K562 (cell line): ENCODE results near the gene ATP6V1F. TPM values are rescaled to one million over a fixed set of nuclear protein-coding genes. Genes with fewer than 3 reads are reported as not detected.
A peak's percentile ranks its signal among the peaks of the same experiment; 100 is the strongest.

ENCODE experiments used
- ATAC-seq: fragments of 200-7000 bp; cut with Tn5 transposase; 3 replicates; pipeline ENCODE4 v1.9.1; 2020; ENCODE audit warnings: moderate library complexity
- BruUV-seq: library from RNA; stranded (reverse); fragments of 400-500 nt; replicated peaks from 2 replicates; lab custom pipeline; 2021; lab: Mats Ljungman, UMichigan
- CTCF ChIA-PET: fragments of 300-600 bp; formaldehyde crosslinking; extraction: SDS; loops from one replicate; lab custom pipeline; 2021; ENCODE audit warnings: low intra/inter-chr PET ratio; lab: Yijun Ruan, JAX
- POLR2A ChIA-PET: fragments of 300-600, 350-650 bp; sonication (Branson Sonifier 250); formaldehyde crosslinking; extraction: SDS; loops from one replicate; lab custom pipeline; 2021; ENCODE audit warnings: antibody characterized with exemption, inconsistent platforms; lab: Yijun Ruan, JAX
- DNase-seq, 4 experiments: peaks; one replicate each; pipeline versions ENCODE4 v3.0.0 to v3.0.0-alpha.2; 2011 to 2018; ENCODE audit warnings: low spot score in 3 of 4, mixed read lengths in 3 of 4; ENCODE audit errors: extremely low read depth in 1 of 4
- FAIRE-seq: peaks from 2 replicates; lab custom pipeline; 2011; peaks lifted over from hg19 to GRCh38; lab: Jason Lieb, UNC
- H2AFZ ChIP-seq: 2 replicates; pipeline ENCODE4 v1.6.0; 2011; ENCODE audit warnings: low read depth, low read length, control low read depth, inconsistent platforms
- H3K27ac ChIP-seq: fragments of 200-600 bp; 3 replicates; pipeline ENCODE4 v1.8.0; 2011; ENCODE audit warnings: low read depth, mild to moderate bottlenecking, control low read depth, inconsistent platforms, low read length, moderate library complexity, mixed read lengths; ENCODE audit errors: extremely low read depth
- H3K27me3 ChIP-seq, 2 experiments: fragments of 300-600 bp in 1 of 2; 2 replicates in 1 of 2; 3 replicates in 1 of 2; pipeline versions ENCODE4 v1.6.0 to v1.8.0; 2011; ENCODE audit warnings: inconsistent platforms in 2 of 2, low read length in 2 of 2, mild to moderate bottlenecking in 1 of 2, mixed read lengths in 1 of 2, moderate library complexity in 1 of 2; ENCODE audit not compliant: control insufficient read depth in 2 of 2, insufficient read depth in 2 of 2
- H3K36me3 ChIP-seq: fragments of 300-600 bp; 3 replicates; pipeline ENCODE4 v1.8.0; 2011; ENCODE audit warnings: mild to moderate bottlenecking, low read length, inconsistent platforms; ENCODE audit not compliant: control insufficient read depth, insufficient read depth
- H3K4me1 ChIP-seq, 2 experiments: fragments of 200-600 bp in 1 of 2; replicated peaks in 1 of 2; 2 replicates in 1 of 2; 3 replicates in 1 of 2; pipeline versions ENCODE4 v1.5.1 to v1.8.0; 2011; ENCODE audit warnings: inconsistent platforms in 2 of 2, low read length in 2 of 2, mild to moderate bottlenecking in 1 of 2, mixed read lengths in 1 of 2, moderate library complexity in 1 of 2; ENCODE audit not compliant: control insufficient read depth in 2 of 2, insufficient read depth in 2 of 2
- H3K4me2 ChIP-seq: 2 replicates; pipeline ENCODE4 v1.6.1; 2011; ENCODE audit warnings: low read length, control low read depth, inconsistent platforms, mixed read lengths; ENCODE audit not compliant: insufficient read depth
- H3K4me3 ChIP-seq: fragments of 200-600 bp; sonication (generic), shearing (Covaris generic); 2 replicates; pipeline ENCODE4 v1.5.1; 2016; ENCODE audit warnings: control low read depth, inconsistent platforms
- H3K79me2 ChIP-seq: fragments of 200-600 bp; 3 replicates; pipeline ENCODE4 v1.8.0; 2011; ENCODE audit warnings: low read length, inconsistent platforms; ENCODE audit not compliant: control insufficient read depth, insufficient read depth
- H3K9ac ChIP-seq, 2 experiments: 2 replicates each; pipeline versions ENCODE4 v1.6.0 to v1.6.1; 2011; ENCODE audit warnings: low read depth in 2 of 2, low read length in 2 of 2, control low read depth in 1 of 2, inconsistent platforms in 1 of 2, mild to moderate bottlenecking in 1 of 2, mixed read lengths in 1 of 2; ENCODE audit not compliant: insufficient read depth in 1 of 2
- H3K9me1 ChIP-seq: one replicate; pipeline ENCODE4 v1.6.0; 2011; ENCODE audit warnings: inconsistent platforms, mild to moderate bottlenecking, low read length, moderate library complexity; ENCODE audit not compliant: control insufficient read depth, insufficient read depth
- H3K9me3 ChIP-seq: replicated peaks from 2 replicates; pipeline ENCODE4 v1.5.1; 2011; ENCODE audit warnings: low read depth, low read length, inconsistent platforms; ENCODE audit not compliant: control insufficient read depth, insufficient read depth
- H4K20me1 ChIP-seq: replicated peaks from 2 replicates; pipeline ENCODE4 v1.6.1; 2011; ENCODE audit warnings: low read length, inconsistent platforms, mixed read lengths; ENCODE audit not compliant: control insufficient read depth, insufficient read depth
- MYNN ChIP-seq, 2 experiments: sonication (generic); formaldehyde crosslinking in 1 of 2; IDR thresholded peaks; 2 replicates each; pipeline versions ENCODE4 v1.5.0 to v1.6.1; 2016 to 2020; ENCODE audit warnings: antibody characterized with exemption in 1 of 2, missing genetic modification reagents in 1 of 2
- OTX1 ChIP-seq: fragments of 450-650 bp; formaldehyde crosslinking; IDR thresholded peaks from 2 replicates; pipeline ENCODE4 v1.4.0; 2022; ENCODE audit warnings: mild to moderate bottlenecking
- TRIM24 ChIP-seq, 2 experiments: fragments of 450-650 bp; IDR thresholded peaks; 2 replicates each; pipeline ENCODE4 v1.6.1; 2016
- ZNF212 ChIP-seq: fragments of 450-650 bp; formaldehyde crosslinking; IDR thresholded peaks from 2 replicates; pipeline ENCODE4 v1.4.0; 2020; ENCODE audit warnings: mild to moderate bottlenecking
- ZNF511 ChIP-seq: sonication (generic); formaldehyde crosslinking; IDR thresholded peaks from 2 replicates; pipeline ENCODE4 v1.8.0; 2022; ENCODE audit warnings: mild to moderate bottlenecking, missing genetic modification reagents
- WGBS: fragments of 100-300 bp; shearing (Covaris generic); methylation state at CpG from one replicate; pipeline ENCODE4 v1.1.6; 2016; ENCODE audit warnings: low coverage, mixed read lengths; ENCODE audit not compliant: insufficient coverage; ENCODE audit errors: missing lambda C conversion rate; 5-methylcytosine and 5-hydroxymethylcytosine counted together
- in situ Hi-C: fragments of 300-500 bp; cut with MboI; formaldehyde crosslinking; loops from 4 replicates; pipeline ENCODE4 v1.15.0; 2018; ENCODE audit warnings: inconsistent platforms, mixed read lengths
- intact Hi-C: fragments of 100-400 bp; cut with micrococcal nuclease; formaldehyde crosslinking; loops from 2 replicates; pipeline ENCODE4 v1.14.2; 2022
- polyA plus RNA-seq, 8 experiments: library from polyadenylated mRNA; depleted of rRNA in 4 of 8; stranded (reverse) in 5 of 8; unstranded in 3 of 8; fragments of >200 nt; fragmentation: Nextera tagmentation in 2 of 8; fragmentation: Illumina TruSeq in 1 of 8; extraction: Ambion mirVana in 2 of 8; extraction: Trizol in 1 of 8; gene quantifications; 2 replicates each; pipeline versions ENCODE4 v1.2.1 to v1.2.3, GENCODE V29; 2011 to 2014; ENCODE audit warnings: inconsistent platforms in 1 of 8, missing spikeins in 1 of 8
- total RNA-seq, 7 experiments: library from RNA; depleted of rRNA in 6 of 7; stranded (reverse); fragments of >200 nt in 6 of 7; fragmentation: Illumina TruSeq in 2 of 7; extraction: Trizol in 2 of 7; gene quantifications; 2 replicates each; pipeline versions ENCODE4 v1.2.1 to v1.2.3, GENCODE V29; 2011 to 2021; ENCODE audit warnings: low replicate concordance in 1 of 7
- TF ChIP-seq, protein P1 (sequence below): sonication (generic); formaldehyde crosslinking; IDR thresholded peaks from 2 replicates; pipeline ENCODE4 v1.8.0; 2023; ENCODE audit warnings: missing genetic modification reagents, mild to moderate bottlenecking, borderline replicate concordance
- TF ChIP-seq, protein P2 (sequence below): fragments of 450-650 bp; formaldehyde crosslinking; IDR thresholded peaks from 2 replicates; pipeline ENCODE4 v1.4.0; 2022; ENCODE audit warnings: missing genetic modification characterization

ATP6V1F gene
- total and polyA plus RNA-seq, 9 of the 15 experiments (the other 6 are each of a cell fraction or from before 2014, with no cell fraction given), result 206 to 1,123 (median 542) TPM

DNA sequence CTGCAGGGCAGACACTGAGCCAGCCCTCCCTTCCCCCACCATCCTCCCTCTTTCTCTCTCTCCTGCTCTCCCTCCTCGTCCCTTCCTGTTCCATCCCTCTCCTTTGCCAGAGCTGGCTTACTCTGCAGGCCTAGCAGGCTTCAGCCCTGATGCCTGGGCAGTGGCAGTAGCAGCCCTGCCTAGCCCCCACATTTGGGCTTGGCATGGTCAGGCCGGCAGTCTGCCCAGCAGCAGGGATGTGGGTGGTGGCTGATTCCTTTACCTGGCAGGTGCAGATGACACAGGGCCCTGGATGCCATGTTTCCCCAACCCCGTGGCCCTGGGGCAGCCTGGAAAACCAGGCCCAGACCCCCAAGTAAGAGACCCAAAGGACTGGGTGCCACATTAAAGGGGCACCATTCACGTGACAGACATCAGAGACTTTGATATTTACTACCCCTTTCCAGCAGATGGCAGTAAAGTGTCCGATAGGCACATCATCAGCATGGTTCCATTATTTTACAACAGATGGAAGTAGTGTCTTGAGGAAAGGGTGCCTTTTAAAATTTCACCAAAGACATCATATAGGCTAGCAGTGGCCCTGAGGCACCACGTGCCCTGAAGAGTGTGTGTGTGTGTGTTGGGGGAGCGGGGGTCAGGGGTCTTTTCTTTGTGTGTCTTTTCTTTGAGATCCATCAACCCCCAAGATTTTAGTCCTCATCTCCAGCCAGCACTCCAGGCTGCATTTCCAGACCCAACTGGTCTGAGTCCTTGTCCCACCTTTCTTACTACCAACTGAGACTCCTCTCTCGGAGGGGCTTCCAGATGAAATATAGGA lies 41.9 kb downstream of the ATP6V1F start (continued):
- TF ChIP-seq, protein P1, sequence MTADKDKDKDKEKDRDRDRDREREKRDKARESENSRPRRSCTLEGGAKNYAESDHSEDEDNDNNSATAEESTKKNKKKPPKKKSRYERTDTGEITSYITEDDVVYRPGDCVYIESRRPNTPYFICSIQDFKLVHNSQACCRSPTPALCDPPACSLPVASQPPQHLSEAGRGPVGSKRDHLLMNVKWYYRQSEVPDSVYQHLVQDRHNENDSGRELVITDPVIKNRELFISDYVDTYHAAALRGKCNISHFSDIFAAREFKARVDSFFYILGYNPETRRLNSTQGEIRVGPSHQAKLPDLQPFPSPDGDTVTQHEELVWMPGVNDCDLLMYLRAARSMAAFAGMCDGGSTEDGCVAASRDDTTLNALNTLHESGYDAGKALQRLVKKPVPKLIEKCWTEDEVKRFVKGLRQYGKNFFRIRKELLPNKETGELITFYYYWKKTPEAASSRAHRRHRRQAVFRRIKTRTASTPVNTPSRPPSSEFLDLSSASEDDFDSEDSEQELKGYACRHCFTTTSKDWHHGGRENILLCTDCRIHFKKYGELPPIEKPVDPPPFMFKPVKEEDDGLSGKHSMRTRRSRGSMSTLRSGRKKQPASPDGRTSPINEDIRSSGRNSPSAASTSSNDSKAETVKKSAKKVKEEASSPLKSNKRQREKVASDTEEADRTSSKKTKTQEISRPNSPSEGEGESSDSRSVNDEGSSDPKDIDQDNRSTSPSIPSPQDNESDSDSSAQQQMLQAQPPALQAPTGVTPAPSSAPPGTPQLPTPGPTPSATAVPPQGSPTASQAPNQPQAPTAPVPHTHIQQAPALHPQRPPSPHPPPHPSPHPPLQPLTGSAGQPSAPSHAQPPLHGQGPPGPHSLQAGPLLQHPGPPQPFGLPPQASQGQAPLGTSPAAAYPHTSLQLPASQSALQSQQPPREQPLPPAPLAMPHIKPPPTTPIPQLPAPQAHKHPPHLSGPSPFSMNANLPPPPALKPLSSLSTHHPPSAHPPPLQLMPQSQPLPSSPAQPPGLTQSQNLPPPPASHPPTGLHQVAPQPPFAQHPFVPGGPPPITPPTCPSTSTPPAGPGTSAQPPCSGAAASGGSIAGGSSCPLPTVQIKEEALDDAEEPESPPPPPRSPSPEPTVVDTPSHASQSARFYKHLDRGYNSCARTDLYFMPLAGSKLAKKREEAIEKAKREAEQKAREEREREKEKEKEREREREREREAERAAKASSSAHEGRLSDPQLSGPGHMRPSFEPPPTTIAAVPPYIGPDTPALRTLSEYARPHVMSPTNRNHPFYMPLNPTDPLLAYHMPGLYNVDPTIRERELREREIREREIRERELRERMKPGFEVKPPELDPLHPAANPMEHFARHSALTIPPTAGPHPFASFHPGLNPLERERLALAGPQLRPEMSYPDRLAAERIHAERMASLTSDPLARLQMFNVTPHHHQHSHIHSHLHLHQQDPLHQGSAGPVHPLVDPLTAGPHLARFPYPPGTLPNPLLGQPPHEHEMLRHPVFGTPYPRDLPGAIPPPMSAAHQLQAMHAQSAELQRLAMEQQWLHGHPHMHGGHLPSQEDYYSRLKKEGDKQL, result no peak

DNA sequence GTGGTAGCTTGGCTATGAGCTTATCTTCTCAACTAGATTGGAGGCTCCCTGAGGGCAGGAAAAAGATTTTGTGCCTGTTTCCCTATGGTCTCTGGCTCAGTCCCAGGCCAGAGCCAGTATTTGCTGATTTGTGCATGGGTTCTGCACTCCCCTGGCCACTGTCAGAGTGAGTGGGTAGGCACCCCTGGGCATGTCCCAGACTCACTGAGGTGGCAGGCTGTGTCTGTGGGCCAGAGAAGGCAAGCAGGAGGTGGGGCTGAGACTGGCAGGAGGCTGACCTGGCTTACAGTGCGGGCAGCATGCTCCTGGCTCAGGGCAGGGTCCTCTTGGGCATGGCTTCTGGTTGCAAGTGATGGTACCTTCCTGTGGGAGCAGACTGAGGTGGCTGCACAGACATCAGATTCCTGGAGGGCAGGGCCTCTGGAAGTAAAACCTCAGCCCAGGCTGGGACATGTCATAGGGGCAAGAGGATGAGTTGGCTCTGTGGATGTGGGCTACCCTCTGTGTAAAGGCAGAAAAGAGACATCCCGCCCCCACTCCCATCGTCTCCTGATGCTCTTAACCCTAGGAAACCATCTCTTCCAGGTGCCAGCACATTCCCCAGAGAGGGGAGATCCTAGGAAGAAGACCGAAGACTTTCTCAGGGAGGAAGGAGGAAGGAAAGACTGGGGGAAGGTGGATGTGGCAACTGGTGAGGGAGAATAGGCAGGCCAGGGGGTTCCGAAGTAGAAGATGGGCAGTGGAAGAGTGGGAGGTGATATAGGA lies 43.5 kb downstream of the ATP6V1F start:
- H3K27ac ChIP-seq, result no peak overlapping the region
- peaks cover 25 to 48% of the 10 kb centered on the region in 2 experiments for H3K27me3 ChIP-seq
- in situ Hi-C loops (no loop called here), intact Hi-C loops (no loop called here)
- peaks cover 13 to 42% of the 10 kb centered on the region in 2 experiments for H3K4me1 ChIP-seq
- no peak overlapping the region for H2AFZ ChIP-seq
- no peaks in the 10 kb centered on the region; the same call in 1 of the 2 replicates for H3K9me3 ChIP-seq
- DNase-seq, result no peak
- no peaks in the 10 kb centered on the region for H4K20me1 ChIP-seq
- POLR2A ChIA-PET, result no interaction called here
- CTCF ChIA-PET, result interaction anchor here (0.7 kb wide), 1 partner anchor 462 kb away, joined by 6 read pairs; no protein-coding TSS in a partner anchor
- 16% methylated on average over 5 of the region's 5 CpGs for WGBS
- no peak for ATAC-seq
- no peak overlapping the region for H3K9ac ChIP-seq
- BruUV-seq, result no TSS peak
- no peak overlapping the region for H3K4me3 ChIP-seq
- H3K4me2 ChIP-seq, result no peak overlapping the region
- no peaks in the 10 kb centered on the region for H3K36me3 ChIP-seq
- H3K9me1 ChIP-seq, result no peaks in the 10 kb centered on the region
- FAIRE-seq, result no peak
- H3K79me2 ChIP-seq, result no peaks in the 10 kb centered on the region
- TF ChIP-seq, protein P2, sequence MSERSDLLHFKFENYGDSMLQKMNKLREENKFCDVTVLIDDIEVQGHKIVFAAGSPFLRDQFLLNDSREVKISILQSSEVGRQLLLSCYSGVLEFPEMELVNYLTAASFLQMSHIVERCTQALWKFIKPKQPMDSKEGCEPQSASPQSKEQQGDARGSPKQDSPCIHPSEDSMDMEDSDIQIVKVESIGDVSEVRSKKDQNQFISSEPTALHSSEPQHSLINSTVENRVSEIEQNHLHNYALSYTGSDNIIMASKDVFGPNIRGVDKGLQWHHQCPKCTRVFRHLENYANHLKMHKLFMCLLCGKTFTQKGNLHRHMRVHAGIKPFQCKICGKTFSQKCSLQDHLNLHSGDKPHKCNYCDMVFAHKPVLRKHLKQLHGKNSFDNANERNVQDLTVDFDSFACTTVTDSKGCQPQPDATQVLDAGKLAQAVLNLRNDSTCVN, result peak; percentile 74
- TF ChIP-seq OTX1 (CRISPR knock-in tag), result 0 out of 2 replicates have a peak, but pooled peaks have one; percentile 34
- TF ChIP-seq ZNF212 (CRISPR knock-in tag), result no peak
- TF ChIP-seq TRIM24 (IDR thresholded peaks at IDR 0.05), result peak in 1 of 2 experiments; percentile 50; a peak in 2 of 4 replicates
- 0 out of 2 replicates have a peak, but pooled peaks have one; percentile 16 for TF ChIP-seq ZNF511 (CRISPR knock-in tag)
- TF ChIP-seq MYNN (IDR thresholded peaks at IDR 0.05), result no peak
- TF ChIP-seq MYNN (CRISPR knock-in tag; IDR thresholded peaks at IDR 0.05), result no peak
